Measurements from ENCODE around the gene PEX11A.

Gene PEX11A

DNA sequence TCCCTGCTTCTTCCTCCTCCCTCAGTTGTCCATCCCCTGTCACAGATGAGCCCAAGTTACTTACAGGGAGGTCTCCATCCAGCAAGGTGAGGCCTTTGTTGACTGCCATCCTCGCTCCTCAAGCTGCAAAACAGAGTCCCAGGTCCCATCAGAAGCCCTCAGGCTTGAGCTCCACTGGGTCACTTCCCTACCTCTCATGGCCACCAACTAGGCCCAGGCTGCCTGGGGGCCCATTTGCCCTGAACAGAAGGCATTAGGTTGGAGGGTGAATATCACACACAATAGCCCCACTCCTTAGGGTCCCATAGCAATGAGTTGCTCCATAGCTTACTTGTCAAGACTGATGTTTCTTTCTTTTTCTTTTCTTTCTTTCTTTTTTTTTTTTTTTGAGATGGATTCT lies 13.2 kb downstream of the PEX11A start:
- Histone ChIP-seq H3K9ac (ENCODE audit: low read depth, low read length) (no peak overlapping the region), H3K27me3 (ENCODE audit: control insufficient read depth, insufficient read depth, low read length) (no peaks in the 10 kb centered on the region), H3K36me3 (ENCODE audit: control insufficient read depth, insufficient read depth, low read length) (no peaks in the 10 kb centered on the region), H3K4me1 (ENCODE audit: control insufficient read depth, insufficient read depth, low read length) (no peaks in the 10 kb centered on the region), H3K4me3 (ENCODE audit: low read depth, low read length) (no peak overlapping the region), H3K27ac (ENCODE audit: low read depth, low read length) (no peak overlapping the region), H3K9me3 (ENCODE audit: control insufficient read depth, insufficient read depth, low read length) (no peaks in the 10 kb centered on the region)

DNA sequence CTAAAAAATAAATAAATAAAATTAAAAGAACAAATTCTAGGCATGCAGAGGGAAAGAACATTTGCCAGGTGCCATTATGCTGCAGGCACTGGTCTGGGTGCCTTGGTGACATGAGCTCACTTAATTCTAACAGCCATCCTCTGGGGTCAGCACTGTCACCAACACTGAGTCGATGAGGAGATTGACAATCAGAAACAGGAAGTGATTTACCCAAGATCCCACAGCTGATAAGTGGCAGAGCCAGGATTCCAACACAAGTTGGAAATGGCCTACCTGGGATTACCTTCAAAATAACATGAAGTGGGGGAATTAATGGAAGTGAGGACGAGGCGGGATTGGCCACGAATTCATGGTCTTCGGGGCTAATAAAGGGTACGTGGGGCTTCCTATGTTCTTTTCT lies 14.9 kb downstream of the PEX11A start:
- Histone ChIP-seq H3K9me3 (ENCODE audit: control insufficient read depth, insufficient read depth, low read length) (no peaks in the 10 kb centered on the region), H3K27me3 (ENCODE audit: control insufficient read depth, insufficient read depth, low read length) (0 out of 2 replicates have a peak, but pooled peaks cover 2% of the 10 kb centered on the region), H3K4me1 (ENCODE audit: control insufficient read depth, insufficient read depth, low read length) (no peaks in the 10 kb centered on the region), H3K4me3 (ENCODE audit: low read depth, low read length) (no peak overlapping the region), H3K36me3 (ENCODE audit: control insufficient read depth, insufficient read depth, low read length) (no peaks in the 10 kb centered on the region), H3K9ac (ENCODE audit: low read depth, low read length) (no peak overlapping the region), H3K27ac (ENCODE audit: low read depth, low read length) (no peak overlapping the region)

DNA sequence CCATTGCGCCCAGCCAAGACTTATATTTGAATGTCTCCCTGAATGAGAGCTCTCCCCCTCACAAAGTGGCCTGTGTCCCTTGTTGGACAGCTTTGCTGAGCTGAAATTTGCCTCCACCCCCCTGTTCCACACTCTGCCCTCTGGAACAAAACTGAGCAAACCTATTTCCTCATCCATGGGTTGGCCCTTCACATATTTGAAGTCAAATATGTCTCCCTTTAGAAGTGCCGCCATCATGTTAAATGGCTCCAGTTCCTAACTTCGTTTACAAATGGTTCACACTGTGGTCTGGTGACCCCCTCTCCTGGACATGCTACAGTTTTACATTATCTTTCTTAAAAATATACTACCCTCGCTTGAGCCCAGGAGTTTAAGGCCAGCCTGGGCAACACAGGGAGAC lies 16.0 kb downstream of the PEX11A start:
- Histone ChIP-seq H3K9ac (ENCODE audit: low read depth, low read length) (no peak overlapping the region), H3K4me1 (ENCODE audit: control insufficient read depth, insufficient read depth, low read length) (no peaks in the 10 kb centered on the region), H3K27ac (ENCODE audit: low read depth, low read length) (no peak overlapping the region), H3K4me3 (ENCODE audit: low read depth, low read length) (no peak overlapping the region), H3K36me3 (ENCODE audit: control insufficient read depth, insufficient read depth, low read length) (no peaks in the 10 kb centered on the region), H3K9me3 (ENCODE audit: control insufficient read depth, insufficient read depth, low read length) (no peaks in the 10 kb centered on the region), H3K27me3 (ENCODE audit: control insufficient read depth, insufficient read depth, low read length) (0 out of 2 replicates have a peak, but pooled peaks cover 2% of the 10 kb centered on the region)

DNA sequence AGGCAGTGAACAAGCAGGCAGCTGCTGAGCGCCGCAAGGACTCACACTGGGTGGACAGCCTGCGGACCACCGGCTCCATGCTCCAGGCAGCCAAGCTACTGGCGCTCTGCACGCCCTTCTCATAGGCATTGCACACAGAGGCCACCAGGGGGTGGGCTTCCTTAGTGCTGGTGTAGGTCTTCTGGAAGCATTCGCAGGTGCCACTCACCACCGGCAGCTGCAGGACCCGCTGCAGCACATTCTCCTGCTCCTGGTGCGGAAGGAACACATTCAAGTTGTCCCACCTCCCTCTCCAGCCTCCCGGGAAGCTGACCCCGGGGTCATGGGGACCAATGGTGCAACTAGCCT lies 17.4 kb downstream of the PEX11A start:
- 0 out of 2 replicates have a peak, but pooled peaks cover 2% of the 10 kb centered on the region for H3K27me3 ChIP-seq (ENCODE audit: control insufficient read depth, insufficient read depth, low read length)
- H3K4me1 ChIP-seq (ENCODE audit: control insufficient read depth, insufficient read depth, low read length) = no peaks in the 10 kb centered on the region
- no peaks in the 10 kb centered on the region for H3K9me3 ChIP-seq (ENCODE audit: control insufficient read depth, insufficient read depth, low read length)
- no peak overlapping the region for H3K27ac ChIP-seq (ENCODE audit: low read depth, low read length)
- no peaks in the 10 kb centered on the region for H3K36me3 ChIP-seq (ENCODE audit: control insufficient read depth, insufficient read depth, low read length)
- H3K4me3 ChIP-seq (ENCODE audit: low read depth, low read length) = no peak overlapping the region
- H3K9ac ChIP-seq (ENCODE audit: low read depth, low read length) = no peak overlapping the region

DNA sequence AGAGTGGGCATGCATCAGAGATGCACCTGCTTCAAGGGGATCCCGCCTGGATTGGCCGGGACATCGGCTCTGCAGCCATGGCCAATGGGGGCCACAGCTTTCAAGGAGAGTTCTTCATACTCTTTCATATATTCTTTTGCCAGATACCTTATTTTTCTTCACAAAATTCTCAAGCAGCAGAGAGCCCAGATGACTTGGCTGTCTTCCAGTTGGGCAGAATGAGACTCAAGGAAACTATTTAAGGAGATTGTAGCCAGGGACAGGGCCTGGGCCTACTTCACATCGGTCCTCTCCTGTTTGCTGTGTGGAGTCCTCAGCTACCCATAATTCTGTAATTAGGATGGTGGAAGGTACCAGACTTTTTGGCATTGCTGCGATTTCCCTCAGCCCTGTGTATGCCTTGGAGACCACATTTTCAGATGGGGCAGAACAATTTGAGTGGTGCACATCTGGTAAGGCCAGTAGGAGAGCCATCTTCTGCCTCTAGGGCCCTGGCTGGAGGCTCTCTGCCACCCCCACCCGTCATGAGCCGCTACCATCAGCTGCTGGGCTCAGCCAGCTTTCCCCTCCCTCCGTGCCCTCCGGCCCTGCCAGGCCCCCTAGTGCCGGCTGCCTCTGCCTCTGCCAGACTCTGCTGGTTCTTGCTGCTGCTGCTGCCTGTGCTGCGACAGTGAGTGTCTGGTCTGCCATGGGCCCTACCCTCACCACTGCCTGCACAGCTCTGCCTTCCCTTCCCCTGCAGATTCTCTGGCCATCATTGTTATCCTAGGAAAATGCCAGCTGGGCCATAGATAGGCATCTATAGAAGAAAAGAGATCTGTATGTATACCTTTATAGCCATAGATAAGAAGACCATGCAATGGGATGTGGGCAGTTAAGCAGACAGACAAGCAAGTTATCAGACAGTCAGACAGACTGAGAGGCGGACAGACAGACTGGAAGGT lies 18.1 kb downstream of the PEX11A start:
- Histone ChIP-seq H3K4me1 (ENCODE audit: control insufficient read depth, insufficient read depth, low read length) (no peaks in the 10 kb centered on the region), H3K9me3 (ENCODE audit: control insufficient read depth, insufficient read depth, low read length) (no peaks in the 10 kb centered on the region), H3K27ac (ENCODE audit: low read depth, low read length) (no peak overlapping the region), H3K9ac (ENCODE audit: low read depth, low read length) (no peak overlapping the region), H3K27me3 (ENCODE audit: control insufficient read depth, insufficient read depth, low read length) (0 out of 2 replicates have a peak, but pooled peaks cover 2% of the 10 kb centered on the region), H3K4me3 (ENCODE audit: low read depth, low read length) (no peak overlapping the region), H3K36me3 (ENCODE audit: control insufficient read depth, insufficient read depth, low read length) (no peaks in the 10 kb centered on the region)

DNA sequence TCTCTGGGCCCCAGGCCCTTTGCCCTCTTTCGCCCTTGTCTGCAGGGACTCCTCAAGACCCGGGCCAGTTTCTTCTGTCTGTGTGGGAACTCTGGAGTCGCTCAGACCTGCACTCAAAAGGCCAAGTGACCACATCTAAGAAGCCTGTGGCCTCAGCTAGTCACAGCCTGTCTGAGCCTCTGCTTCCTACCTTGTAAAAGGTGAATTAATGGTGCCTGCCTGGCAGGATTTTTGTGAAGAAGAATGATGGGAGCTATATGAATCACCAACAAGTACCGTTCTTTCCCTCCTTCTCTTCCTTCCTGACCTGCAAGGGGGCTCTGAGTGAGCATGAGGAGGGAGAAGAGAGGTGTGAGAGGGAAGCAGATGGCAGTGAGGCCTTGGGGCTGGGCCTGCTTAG lies 18.9 kb downstream of the PEX11A start:
- H3K9me3 ChIP-seq (ENCODE audit: control insufficient read depth, insufficient read depth, low read length) = no peaks in the 10 kb centered on the region
- H3K27me3 ChIP-seq (ENCODE audit: control insufficient read depth, insufficient read depth, low read length) = 0 out of 2 replicates have a peak, but pooled peaks cover 2% of the 10 kb centered on the region

DNA sequence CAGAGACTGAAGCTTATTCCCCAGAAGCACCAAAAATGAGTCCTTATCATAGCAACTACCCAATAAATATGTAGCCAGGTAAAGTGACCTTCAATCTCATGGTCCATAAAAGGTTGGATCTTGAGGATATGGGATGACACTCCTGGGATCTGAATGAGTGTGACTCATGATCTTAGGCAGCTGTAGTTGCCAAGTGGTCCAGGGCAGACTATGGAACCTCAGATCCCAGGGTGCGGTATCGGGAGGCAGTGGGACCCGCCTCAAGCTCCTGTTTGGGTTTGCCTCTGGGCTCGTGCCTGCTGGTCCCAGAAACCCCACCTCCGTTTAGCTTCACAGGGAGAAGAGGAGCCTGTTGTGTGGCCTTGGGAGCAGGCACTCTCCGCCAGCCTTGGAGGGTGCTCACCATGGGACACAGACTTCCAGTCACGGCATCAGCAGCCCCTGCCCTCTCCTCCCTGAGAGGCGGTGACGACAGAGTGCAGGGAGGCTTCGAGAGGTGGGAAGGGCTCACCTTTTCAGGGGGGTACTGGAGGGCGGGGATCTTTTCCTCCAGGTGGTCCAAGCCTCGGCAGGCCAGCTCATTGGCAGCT lies 19.5 kb downstream of the PEX11A start:
- H3K9me3 ChIP-seq (ENCODE audit: control insufficient read depth, insufficient read depth, low read length) = no peaks in the 10 kb centered on the region
- H3K27ac ChIP-seq (ENCODE audit: low read depth, low read length) = no peak overlapping the region
- peaks cover 1% of the 10 kb centered on the region; the same call in 1 of the 2 replicates for H3K4me1 ChIP-seq (ENCODE audit: control insufficient read depth, insufficient read depth, low read length)
- no peak overlapping the region for H3K9ac ChIP-seq (ENCODE audit: low read depth, low read length)
- H3K27me3 ChIP-seq (ENCODE audit: control insufficient read depth, insufficient read depth, low read length) = peaks cover 6% of the 10 kb centered on the region; the same call in 1 of the 2 replicates
- H3K4me3 ChIP-seq (ENCODE audit: low read depth, low read length) = no peak overlapping the region
- H3K36me3 ChIP-seq (ENCODE audit: control insufficient read depth, insufficient read depth, low read length) = no peaks in the 10 kb centered on the region

More for the DNA sequence above, 18.9 kb downstream of the PEX11A start:
- Histone ChIP-seq H3K27ac (ENCODE audit: low read depth, low read length) (no peak overlapping the region), H3K4me3 (ENCODE audit: low read depth, low read length) (no peak overlapping the region), H3K36me3 (ENCODE audit: control insufficient read depth, insufficient read depth, low read length) (no peaks in the 10 kb centered on the region), H3K9ac (ENCODE audit: low read depth, low read length) (no peak overlapping the region), H3K4me1 (ENCODE audit: control insufficient read depth, insufficient read depth, low read length) (no peaks in the 10 kb centered on the region)

DNA sequence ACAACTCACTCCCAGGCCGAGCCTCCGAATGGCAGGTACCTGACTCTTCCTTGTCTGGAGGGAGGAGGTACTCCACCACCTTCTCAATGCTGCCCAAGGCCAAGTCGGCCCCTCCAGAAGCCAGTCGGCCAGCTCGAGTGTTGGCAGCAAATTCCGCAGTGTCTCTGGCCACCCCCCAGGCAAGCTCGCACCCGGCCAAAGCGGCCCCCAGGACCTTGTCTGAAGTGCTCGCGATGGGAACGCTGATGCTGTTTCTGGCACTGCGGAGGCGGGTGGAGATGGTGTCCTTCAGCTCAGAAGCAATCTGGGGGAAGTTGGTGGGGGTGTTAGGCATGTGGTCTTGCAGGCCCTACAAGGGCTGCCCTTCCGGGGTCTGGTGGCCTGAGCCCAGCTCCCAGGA lies 20.6 kb downstream of the PEX11A start:
- H3K27ac ChIP-seq (ENCODE audit: low read depth, low read length) = no peak overlapping the region
- peaks cover 8% of the 10 kb centered on the region; the same call in 1 of the 2 replicates for H3K4me1 ChIP-seq (ENCODE audit: control insufficient read depth, insufficient read depth, low read length)
- H3K9ac ChIP-seq (ENCODE audit: low read depth, low read length) = no peak overlapping the region
- peaks cover 15% of the 10 kb centered on the region for H3K27me3 ChIP-seq (ENCODE audit: control insufficient read depth, insufficient read depth, low read length)
- no peak overlapping the region for H3K4me3 ChIP-seq (ENCODE audit: low read depth, low read length)
- H3K9me3 ChIP-seq (ENCODE audit: control insufficient read depth, insufficient read depth, low read length) = no peaks in the 10 kb centered on the region
- no peaks in the 10 kb centered on the region for H3K36me3 ChIP-seq (ENCODE audit: control insufficient read depth, insufficient read depth, low read length)

DNA sequence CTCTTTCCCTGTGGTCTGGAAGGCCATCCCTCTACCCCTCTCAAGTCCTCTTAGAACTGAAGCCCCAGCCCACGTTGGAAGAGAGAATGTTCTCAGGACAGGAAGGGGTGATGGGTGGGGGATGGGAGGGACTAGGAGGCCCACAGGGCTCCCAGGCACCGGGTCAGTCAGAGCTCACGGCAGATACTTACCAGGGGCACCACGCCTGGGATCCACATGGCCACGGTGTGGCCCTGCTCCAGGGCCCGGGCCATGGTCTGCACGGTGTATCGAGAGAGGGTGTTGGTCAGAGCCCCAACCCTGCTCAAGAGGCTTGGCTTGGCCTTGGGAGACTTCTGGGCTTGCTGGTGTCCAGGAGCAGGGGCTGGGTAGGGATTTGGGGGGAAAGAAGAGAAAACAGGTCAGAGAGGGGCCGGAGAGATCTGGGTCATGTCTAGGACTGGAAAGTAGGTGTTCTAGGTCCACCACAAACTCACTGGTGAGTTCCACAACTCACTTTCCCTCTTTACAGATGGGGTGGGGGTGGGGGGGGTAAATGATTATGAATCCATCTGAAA lies 21.2 kb downstream of the PEX11A start:
- no peak overlapping the region for H3K27ac ChIP-seq (ENCODE audit: low read depth, low read length)

DNA sequence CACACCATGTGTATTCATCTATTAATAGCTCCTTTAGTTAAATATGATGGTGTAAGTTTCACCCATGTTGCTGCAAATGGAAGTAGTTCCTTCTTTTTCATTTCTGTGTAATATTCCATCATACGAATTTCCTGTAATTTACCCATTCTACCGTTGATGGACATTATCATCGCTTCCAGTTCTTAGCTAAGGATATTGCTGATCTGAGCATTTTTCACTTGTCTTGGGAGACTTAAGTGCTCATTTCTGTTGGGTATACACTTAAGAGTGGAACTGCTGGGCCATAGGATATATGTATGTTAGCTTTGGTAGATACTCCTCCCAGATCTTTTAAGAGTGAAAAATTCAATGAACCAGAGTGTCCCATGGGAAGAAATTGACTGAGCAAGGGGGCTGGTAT lies 22.4 kb downstream of the PEX11A start:
- Histone ChIP-seq H3K4me1 (ENCODE audit: control insufficient read depth, insufficient read depth, low read length) (peaks cover 11% of the 10 kb centered on the region; the same call in 1 of the 2 replicates), H3K27ac (ENCODE audit: low read depth, low read length) (no peak overlapping the region), H3K27me3 (ENCODE audit: control insufficient read depth, insufficient read depth, low read length) (peaks cover 23% of the 10 kb centered on the region), H3K9me3 (ENCODE audit: control insufficient read depth, insufficient read depth, low read length) (no peaks in the 10 kb centered on the region), H3K4me3 (ENCODE audit: low read depth, low read length) (no peak overlapping the region), H3K36me3 (ENCODE audit: control insufficient read depth, insufficient read depth, low read length) (no peaks in the 10 kb centered on the region), H3K9ac (ENCODE audit: low read depth, low read length) (no peak overlapping the region)

More for the DNA sequence above, 21.2 kb downstream of the PEX11A start:
- Histone ChIP-seq H3K27me3 (ENCODE audit: control insufficient read depth, insufficient read depth, low read length) (peaks cover 20% of the 10 kb centered on the region), H3K4me3 (ENCODE audit: low read depth, low read length) (no peak overlapping the region), H3K36me3 (ENCODE audit: control insufficient read depth, insufficient read depth, low read length) (no peaks in the 10 kb centered on the region), H3K9me3 (ENCODE audit: control insufficient read depth, insufficient read depth, low read length) (no peaks in the 10 kb centered on the region), H3K4me1 (ENCODE audit: control insufficient read depth, insufficient read depth, low read length) (peaks cover 11% of the 10 kb centered on the region; the same call in 1 of the 2 replicates), H3K9ac (ENCODE audit: low read depth, low read length) (no peak overlapping the region)

DNA sequence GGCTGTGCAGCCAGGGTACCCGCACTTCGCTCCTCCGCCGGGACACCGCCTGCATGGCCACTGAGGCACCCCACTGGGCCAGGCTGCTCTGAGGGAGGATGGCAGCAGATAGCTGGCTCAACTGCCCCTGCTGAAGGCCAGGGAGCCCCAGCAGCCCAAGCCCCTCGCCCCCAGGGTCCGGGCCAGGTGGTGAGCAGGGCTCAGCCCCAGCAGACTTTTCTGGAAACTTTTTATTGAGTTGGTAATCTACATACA lies 22.9 kb downstream of the PEX11A start:
- H3K4me3 ChIP-seq (ENCODE audit: low read depth, low read length) = no peak overlapping the region
- no peak overlapping the region for H3K27ac ChIP-seq (ENCODE audit: low read depth, low read length)
- no peak overlapping the region for H3K9ac ChIP-seq (ENCODE audit: low read depth, low read length)
- no peaks in the 10 kb centered on the region for H3K36me3 ChIP-seq (ENCODE audit: control insufficient read depth, insufficient read depth, low read length)
- no peaks in the 10 kb centered on the region for H3K9me3 ChIP-seq (ENCODE audit: control insufficient read depth, insufficient read depth, low read length)
- peaks cover 11% of the 10 kb centered on the region; the same call in 1 of the 2 replicates for H3K4me1 ChIP-seq (ENCODE audit: control insufficient read depth, insufficient read depth, low read length)
- peaks cover 23% of the 10 kb centered on the region for H3K27me3 ChIP-seq (ENCODE audit: control insufficient read depth, insufficient read depth, low read length)
